ENCODE data around the gene LONRF2. TPM values are rescaled to one million over a fixed set of nuclear protein-coding genes. Genes with fewer than 3 reads are reported as not detected.
"Not testable (repeated sequence)": the region's sequence is repeated elsewhere in the genome, so short reads cannot be mapped to it uniquely, and the experiment has no call there.

LONRF2 gene
- 5.1 TPM for total RNA-seq

GRCh38 chr2:100321866-100322820 is at the start of gene LONRF2:
Gene LONRF2 (minus strand): TSS chr2:100322501. CDS start chr2:100322093, 408 bp downstream.
- DNase-seq, result peak; percentile 51

DNA sequence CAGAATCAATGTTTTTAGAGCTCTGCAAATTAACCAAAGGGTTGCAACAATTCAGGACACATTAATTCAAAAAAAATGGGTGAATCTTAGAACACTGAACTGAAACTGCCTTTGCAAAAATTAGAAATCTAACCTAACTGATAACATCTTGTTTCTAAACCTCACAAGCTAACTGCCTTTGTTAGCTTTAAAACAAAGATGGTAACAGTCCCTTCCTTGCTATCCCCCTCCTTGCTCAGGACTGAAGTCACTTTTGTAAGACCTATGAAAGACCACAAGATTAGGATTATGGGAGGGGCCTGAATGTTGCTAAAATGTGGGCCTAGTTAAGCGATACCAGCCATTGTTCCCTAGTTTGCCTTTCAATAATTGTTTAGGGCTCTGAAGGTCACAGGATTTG is 44.9 kb upstream of the LONRF2 start:
- DNase-seq, result no peak

GRCh38 chr2:100365434-100365833 is 43.1 kb upstream of the LONRF2 start:
- peak; percentile 48 for DNase-seq

DNA sequence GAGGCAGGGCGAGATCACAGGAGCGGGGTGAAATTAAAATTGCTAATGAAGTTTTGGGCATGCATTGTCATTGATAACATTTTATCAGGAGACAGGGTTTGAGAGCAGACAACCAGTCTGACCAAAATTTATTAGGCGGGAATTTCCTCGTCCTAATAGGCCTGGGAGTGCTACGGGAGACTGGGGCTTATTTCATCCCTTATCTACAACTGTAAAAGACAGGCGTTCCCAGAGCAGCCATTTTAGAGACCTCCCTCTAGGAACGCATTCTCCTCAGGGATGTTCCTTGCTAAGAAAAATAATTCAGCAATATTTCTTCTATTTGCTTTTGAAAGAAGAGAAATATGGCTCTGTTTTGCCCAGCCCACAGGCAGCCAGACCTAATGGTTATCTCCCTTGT is 40.0 kb upstream of the LONRF2 start:
- not testable (repeated sequence) for DNase-seq

GRCh38 chr2:100359576-100359975 is 37.3 kb upstream of the LONRF2 start:
- no peak for DNase-seq

- DNase-seq, result no peak
Measured at GRCh38 chr2:100358554-100358953, 36.3 kb upstream of the LONRF2 start.

DNA sequence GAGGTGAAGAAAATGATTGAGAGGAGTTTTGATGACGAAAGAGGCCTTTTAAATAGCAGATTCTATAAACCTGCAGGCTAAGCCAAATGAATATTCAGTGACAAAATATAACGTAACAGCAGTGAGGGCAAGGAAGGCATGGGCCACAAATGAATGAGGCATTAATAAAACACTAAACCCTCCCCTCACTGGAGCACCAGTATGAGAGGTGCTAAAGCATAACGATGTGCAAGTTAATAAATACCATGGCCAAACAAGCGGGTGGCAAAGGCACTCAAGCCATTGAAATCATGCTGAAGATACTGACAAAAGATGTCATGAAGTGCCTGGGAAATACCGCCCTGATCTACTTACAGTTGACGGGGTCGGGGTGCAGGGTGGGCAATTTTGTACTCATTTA is 30.2 kb upstream of the LONRF2 start:
- no peak for DNase-seq

DNA sequence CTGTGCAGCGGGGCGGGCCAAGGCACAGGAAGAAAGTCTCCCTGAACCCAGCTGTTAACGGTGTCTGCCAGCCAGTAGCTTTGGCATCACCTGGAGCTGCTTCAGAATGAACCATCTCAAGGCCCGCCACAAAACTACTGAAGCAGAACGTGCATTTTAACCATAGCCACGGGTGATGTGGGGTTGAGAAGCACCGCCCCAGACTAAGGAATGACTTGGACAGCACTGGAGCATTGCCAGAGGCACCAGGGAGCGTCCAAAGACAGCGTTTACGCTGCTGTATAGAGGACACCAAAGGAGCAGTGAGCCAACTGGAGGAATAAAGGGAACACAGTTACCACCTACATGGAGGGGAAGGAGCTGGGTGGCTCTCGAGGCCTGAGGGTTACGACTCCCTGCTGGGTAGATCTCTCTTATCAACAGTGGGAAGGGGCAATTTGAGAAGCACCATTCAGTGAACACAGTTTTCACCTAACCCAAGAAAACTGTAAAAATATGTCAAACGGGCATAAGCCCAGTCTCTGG is 28.4 kb upstream of the LONRF2 start:
- no peak for DNase-seq

- not testable (repeated sequence) for DNase-seq
Measured at GRCh38 chr2:100345144-100345543, 22.8 kb upstream of the LONRF2 start.

DNA sequence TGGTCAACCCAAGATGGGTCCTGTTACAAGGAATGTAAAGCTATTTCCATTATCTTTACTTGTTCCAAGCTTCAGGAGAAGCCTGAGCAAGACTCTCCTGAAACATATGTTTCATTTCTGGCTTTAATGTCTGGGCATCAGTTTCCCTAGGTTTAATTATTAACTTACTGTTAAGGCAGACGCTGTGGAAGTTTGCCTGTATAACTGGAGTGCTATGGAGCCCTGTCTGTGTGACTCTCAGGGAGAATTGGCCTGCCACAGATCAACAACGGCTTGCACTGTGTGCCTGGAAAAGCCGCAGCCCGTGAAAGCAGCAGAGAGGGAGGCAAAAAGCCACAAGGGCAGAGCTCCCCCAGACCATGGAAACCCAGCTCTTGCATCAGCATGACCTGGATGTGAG is 22.1 kb upstream of the LONRF2 start:
- DNase-seq, result no peak

DNA sequence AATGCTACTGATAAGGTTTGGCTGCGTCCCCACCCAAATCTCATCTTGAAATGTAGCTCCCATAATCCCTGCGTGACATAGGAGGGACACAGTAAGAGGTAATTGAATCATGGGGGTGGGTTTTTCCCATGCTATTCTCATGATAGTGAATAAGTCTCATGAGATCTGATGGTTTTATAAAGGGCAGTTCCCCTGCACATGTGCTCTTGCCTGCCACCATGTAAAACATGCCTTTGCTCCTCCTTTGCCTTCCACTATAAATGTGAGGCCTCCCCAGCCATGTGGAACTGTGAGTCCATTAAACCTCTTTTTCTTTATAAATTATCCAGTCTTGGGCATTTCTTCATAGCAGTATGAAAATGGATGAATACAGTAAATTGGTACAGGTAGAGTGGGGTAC is 20.2 kb upstream of the LONRF2 start:
- not testable (repeated sequence) for DNase-seq

DNA sequence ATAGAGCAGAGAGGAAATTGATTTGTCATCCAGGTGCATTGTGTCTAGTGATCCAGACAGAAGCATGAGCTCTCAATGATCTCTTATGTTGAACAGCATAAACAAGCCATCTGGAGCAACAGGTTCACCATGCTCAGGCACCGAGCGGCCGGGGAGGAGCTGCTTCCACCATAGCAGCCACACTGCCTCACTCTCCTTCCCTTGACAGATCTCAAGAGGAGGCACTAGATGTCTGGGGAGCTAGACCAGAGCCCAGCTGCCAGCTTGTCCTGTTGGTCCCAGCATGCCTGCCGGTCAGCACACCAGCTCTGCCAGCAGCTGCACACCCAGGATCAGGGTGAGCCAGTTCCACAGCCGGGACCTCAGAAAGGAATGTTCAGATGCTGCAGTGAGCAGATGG is 17.5 kb upstream of the LONRF2 start:
- DNase-seq, result no peak

DNA sequence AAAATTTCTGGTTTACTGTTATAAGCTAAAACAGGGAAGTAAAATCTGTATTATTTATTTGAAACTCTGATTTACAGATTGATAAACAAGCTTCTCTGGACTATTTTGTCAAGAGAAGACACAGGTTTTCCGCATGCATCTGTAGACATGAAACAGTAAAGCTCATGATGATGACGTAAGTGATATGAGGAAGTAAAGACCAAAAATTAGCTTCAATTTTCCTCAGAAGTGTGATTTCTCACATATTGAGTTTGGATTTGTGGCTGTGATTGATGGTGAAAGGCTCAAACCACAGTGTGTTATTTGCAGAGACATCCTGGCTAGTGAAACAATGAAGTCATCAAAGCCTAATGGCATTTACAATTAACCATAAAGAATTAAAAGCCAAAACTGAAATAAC is 12.6 kb upstream of the LONRF2 start:
- DNase-seq, result no peak

DNA sequence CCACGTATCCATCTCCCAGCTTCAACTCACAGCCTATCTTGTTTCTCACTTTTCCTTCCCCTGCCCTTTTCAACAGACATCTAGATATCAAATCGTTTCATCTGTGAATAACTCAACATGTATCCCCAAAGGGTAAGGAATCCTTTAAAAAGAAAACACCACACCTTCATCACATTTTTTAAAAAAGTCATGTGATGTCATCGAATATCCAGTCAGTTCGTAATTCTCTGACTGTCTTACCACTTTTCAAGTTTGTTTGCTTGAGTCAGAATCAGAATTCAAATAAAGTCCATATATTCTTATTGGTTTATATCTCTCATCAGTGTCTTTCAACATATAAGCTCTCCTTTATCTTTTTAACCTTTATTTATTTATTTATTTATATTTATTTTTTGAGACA is 5.4 kb upstream of the LONRF2 start:
- no peak for DNase-seq

- peak; percentile 48 for DNase-seq
Measured at GRCh38 chr2:100321179-100321865, 979 bp downstream of the LONRF2 start.

DNA sequence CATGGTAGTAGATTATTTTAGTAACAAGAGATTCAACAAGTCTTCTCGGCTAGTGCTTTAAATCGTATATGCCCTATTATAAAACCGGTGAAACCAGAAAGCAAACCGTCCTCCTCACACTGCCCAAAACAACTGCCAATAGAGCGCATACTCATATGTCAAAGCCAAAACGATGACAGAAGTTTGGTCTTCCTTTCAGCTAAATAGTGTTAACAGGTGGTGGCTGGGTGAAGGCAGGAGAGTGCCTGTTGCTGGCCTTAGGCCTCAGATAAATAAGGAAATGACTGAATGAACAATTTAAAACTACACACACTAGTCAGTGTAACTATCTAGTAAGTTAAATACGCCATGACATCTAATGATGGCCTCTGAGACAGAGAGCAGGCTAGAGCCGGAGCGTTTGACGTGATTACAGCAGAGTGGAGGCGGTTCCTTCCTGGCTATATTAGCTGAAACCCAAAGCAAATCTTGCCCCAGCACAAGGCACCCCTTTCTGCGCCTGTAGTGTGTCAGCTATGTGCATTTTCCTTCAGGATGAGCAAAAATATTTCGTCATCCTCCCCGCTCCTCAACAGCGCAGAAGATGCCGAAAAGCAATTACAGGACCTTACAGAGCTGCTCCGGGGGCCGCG is 1.6 kb downstream of the LONRF2 start:
- DNase-seq, result peak; percentile 5

DNA sequence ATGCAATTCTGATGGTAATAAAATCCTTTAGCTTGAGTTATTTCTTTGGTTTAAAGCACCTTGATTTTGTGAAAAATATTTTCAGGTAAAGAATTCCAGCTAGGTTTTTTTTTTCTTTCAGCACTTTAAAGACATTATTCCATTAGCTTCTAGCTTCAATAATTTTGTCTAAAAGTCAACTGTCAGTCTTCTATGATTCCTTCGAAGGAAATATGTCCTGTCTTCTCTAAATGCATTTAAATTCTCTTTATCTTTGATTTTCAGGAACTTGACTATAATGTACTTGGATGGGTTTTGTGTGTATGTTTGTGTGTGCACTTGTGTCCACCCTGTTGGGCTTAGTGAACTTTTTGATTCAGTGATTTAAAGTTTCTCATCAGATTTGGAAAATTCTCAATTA is 4.7 kb downstream of the LONRF2 start:
- DNase-seq, result no peak

- DNase-seq, result no peak
Measured at GRCh38 chr2:100309973-100310719, 12.2 kb downstream of the LONRF2 start.

DNA sequence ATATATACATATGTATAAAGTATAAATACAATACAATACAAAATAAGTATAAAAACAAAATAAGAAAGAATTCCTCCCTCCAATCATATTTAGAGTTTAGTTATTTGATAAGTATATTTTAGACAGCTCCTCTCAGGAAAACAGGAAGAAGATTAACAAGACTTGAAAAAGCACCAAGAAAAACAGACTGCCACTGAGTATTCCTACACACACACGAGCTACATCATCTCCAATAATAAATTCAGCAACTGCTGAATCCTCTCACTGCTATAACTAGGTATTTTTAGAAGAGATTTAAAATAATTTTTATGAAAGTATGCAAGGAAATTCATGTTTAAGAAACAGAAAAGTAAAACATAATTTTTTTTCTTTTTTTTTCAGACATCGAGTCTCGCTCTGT is 13.0 kb downstream of the LONRF2 start:
- DNase-seq, result no peak

- no peak for DNase-seq
Measured at GRCh38 chr2:100303744-100304143, 18.6 kb downstream of the LONRF2 start.

DNA sequence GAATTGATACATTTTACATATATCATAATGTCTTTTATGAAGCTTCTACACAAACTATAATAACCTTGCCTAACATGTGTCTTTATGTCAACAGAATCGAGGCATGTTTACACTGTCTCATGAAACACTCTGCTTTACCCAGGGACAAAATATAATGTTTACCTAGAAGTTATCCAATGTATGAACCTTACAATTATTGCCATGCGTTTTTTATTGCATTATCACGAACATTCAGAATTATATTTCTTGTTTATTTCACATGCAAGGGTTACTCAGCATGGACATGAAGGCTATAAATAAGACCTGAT is 19.8 kb downstream of the LONRF2 start:
- DNase-seq, result no peak

GRCh38 chr2:100301881-100302584 is 20.3 kb downstream of the LONRF2 start:
- DNase-seq, result no peak
